ENCODE measurements around the gene SLC8A2. TPM values are rescaled to one million over a fixed set of nuclear protein-coding genes. Genes with fewer than 3 reads are reported as not detected.

The SLC8A2 gene
- total and polyA plus RNA-seq, 2 experiments from 2014 or later: 0.86 to 10.0 TPM

GRCh38 chr19:47407417-47407774 is 64.3 kb downstream of the SLC8A2 start:
- Mint-ChIP-seq H3K4me1 (peaks cover 10% of the 10 kb centered on the region; the same call in 2 of the 3 replicates), H3K27ac (no peak overlapping the region), H3K27me3 (ENCODE audit: insufficient read depth, low read depth, poor library complexity) (peaks cover 26% of the 10 kb centered on the region), H3K4me3 (peak overlapping the region; percentile 77; the same call in 2 of the 3 replicates), H3K9me3 (peaks cover 4% of the 10 kb centered on the region; the same call in 2 of the 3 replicates), H3K36me3 (ENCODE audit: low read depth) (peaks cover 4% of the 10 kb centered on the region)
- DNase-seq (ENCODE audit: low spot score): peak; percentile 54
- Histone ChIP-seq H3K27me3 (ENCODE audit: insufficient read depth) (no peaks in the 10 kb centered on the region; the same call in 1 of the 2 replicates), H3K9me2 (ENCODE audit: insufficient read depth) (no peaks in the 10 kb centered on the region), H3K79me2 (replicated peaks; ENCODE audit: insufficient read depth) (no peaks in the 10 kb centered on the region), H3K27ac (ENCODE audit: low read depth) (peak overlapping the region; percentile 55; the same call in 1 of the 2 replicates), H3K4me1 (ENCODE audit: insufficient read depth) (peaks cover 11% of the 10 kb centered on the region), H2AFZ (0 out of 2 replicates have a peak overlapping the region, but pooled peaks have one; percentile 66), H4K20me1 (replicated peaks; ENCODE audit: insufficient read depth) (no peaks in the 10 kb centered on the region), H3K4me3 (peak overlapping the region; percentile 85), H3F3A (replicated peaks; ENCODE audit: low read depth) (peaks cover 3% of the 10 kb centered on the region; the same call in 1 of the 2 replicates), H3K4me2 (peak overlapping the region; percentile 99), H3K36me3 (ENCODE audit: insufficient read depth) (no peaks in the 10 kb centered on the region; the same call in 1 of the 2 replicates)
- ATAC-seq: peak; percentile 64
- TF ChIP-seq EZH2 (IDR thresholded peaks at IDR 0.05; ENCODE audit: low read depth, unreplicated experiment) (no peak), REST (IDR thresholded peaks at IDR 0.05; ENCODE audit: unreplicated experiment) (no peak), STAT1 (IDR thresholded peaks at IDR 0.05; ENCODE audit: unreplicated experiment) (no peak), EZH2phosphoT487 (IDR thresholded peaks at IDR 0.05; ENCODE audit: unreplicated experiment) (no peak)

DNA sequence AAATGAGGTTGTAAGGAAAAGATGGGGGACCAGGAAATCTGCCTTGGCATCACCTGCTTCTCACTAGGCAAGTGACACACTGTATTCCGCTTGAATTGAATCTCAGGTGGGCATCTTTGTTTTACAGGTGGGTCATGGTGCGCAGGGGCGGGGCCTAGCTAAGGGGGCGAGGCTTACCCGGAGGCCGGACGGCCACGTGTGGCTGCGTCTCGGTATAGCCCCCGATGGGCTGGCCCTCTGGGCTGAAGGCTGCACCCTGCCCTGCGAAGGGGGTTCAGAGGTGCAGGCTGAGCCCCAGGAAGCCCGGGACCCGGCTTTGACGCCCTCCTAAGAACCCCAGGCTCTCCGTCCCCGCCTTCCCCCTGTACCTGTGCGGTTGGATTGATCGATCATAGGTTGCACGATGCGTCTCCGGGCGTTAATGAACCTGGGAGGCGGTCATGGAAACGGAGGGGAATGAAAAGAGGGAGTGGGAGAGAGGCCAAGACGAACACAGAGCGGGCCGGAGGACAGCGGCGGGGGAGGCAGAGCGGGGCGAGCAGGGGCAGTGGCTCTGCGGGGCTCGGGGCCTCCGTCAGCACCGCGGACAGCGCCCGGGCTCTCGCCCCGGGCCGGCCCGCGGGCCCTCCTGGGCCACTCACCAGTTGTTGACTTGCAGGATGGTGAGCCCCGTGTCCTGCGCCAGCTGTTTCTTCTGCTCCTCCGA is 64.8 kb downstream of the SLC8A2 start:
- Histone ChIP-seq H3K9me2 (ENCODE audit: insufficient read depth) (no peaks in the 10 kb centered on the region), H3K27ac (ENCODE audit: low read depth) (0 out of 2 replicates have a peak overlapping the region, but pooled peaks have one; percentile 55), H3K4me3 (peak overlapping the region; percentile 85), H2AFZ (peak overlapping the region; percentile 72), H3K4me1 (ENCODE audit: insufficient read depth) (peaks cover 11% of the 10 kb centered on the region), H4K20me1 (replicated peaks; ENCODE audit: insufficient read depth) (no peaks in the 10 kb centered on the region), H3F3A (replicated peaks; ENCODE audit: low read depth) (peaks cover 3% of the 10 kb centered on the region; the same call in 1 of the 2 replicates), H3K79me2 (replicated peaks; ENCODE audit: insufficient read depth) (no peaks in the 10 kb centered on the region), H3K36me3 (ENCODE audit: insufficient read depth) (no peaks in the 10 kb centered on the region; the same call in 1 of the 2 replicates), H3K27me3 (ENCODE audit: insufficient read depth) (no peaks in the 10 kb centered on the region; the same call in 1 of the 2 replicates), H3K4me2 (peak overlapping the region; percentile 99)
- Mint-ChIP-seq H3K4me1 (peaks cover 10% of the 10 kb centered on the region; the same call in 2 of the 3 replicates), H3K4me3 (peak overlapping the region; percentile 77), H3K27me3 (ENCODE audit: insufficient read depth, low read depth, poor library complexity) (peaks cover 25% of the 10 kb centered on the region), H3K27ac (no peak overlapping the region), H3K9me3 (peaks cover 4% of the 10 kb centered on the region; the same call in 2 of the 3 replicates), H3K36me3 (ENCODE audit: low read depth) (peaks cover 4% of the 10 kb centered on the region)
- ATAC-seq (peak; percentile 97), DNase-seq (ENCODE audit: low spot score) (peak; percentile 84)
- TF ChIP-seq REST (IDR thresholded peaks at IDR 0.05; ENCODE audit: unreplicated experiment) (peak; percentile 90), ETS1 (IDR thresholded peaks at IDR 0.05) (no peak), POLR2AphosphoS5 (IDR thresholded peaks at IDR 0.05; ENCODE audit: low read depth) (no peak)
